Stimulated activated CD8-positive, alpha-beta memory T cell treated with anti-CD3 and anti-CD28 coated beads, Interleukin-4, amount 100 ng/mL, for 1 hour (primary cell): ENCODE results near the gene PRR33.

Experiments used
- DNase-seq, 2 donors: peaks; one replicate each; pipeline ENCODE4 v3.0.0-alpha.2; 2020; ENCODE audit warnings: low read depth in 2 of 2, low spot score in 1 of 2

The PRR33 gene

GRCh38 chr11:1916986-1917522 is 25.4 kb upstream of the PRR33 start:
- no peak for DNase-seq

DNA sequence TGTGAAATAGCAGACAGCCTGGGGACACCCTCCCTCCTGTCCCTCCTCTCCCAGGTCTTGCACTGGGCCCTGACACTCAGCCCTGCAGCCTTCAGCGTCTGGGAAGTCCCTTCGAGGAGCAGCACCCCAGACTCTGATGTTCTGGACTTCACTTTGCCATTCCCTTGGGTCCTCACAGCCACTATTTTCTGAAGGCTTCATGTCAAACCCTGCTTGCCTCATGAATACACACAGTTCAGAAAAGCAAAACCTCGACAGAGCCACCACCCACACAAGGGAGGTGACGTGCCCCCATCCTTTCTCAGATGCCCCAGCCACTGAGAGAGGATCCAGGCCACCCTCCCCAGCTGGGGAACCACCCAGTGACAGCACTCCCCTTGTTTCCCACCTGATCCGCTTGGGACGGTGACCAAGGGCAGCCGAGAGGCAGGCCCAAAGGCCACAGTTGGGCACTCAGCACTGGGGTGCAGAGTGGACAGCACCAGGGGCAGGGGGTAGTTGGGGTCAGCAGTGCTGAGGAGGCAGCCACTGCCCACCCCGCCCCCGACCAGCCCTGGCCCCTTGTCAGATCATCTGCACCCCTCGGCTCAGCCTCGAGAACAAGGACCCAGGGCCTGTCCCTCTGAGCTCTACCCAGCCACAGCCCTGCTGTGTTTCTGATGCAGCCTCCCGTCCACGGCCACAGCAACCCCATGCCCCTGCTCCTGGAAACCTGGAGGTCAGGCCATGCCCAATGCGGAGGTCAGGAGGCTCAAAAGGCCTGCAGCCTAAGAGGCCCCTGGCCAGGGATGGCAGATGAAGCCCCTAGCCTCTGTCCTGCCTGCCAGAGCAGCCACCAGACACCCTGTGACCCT is 24.7 kb upstream of the PRR33 start:
- DNase-seq = no peak

GRCh38 chr11:1915795-1916131 is 24.1 kb upstream of the PRR33 start:
- DNase-seq = no peak

DNA sequence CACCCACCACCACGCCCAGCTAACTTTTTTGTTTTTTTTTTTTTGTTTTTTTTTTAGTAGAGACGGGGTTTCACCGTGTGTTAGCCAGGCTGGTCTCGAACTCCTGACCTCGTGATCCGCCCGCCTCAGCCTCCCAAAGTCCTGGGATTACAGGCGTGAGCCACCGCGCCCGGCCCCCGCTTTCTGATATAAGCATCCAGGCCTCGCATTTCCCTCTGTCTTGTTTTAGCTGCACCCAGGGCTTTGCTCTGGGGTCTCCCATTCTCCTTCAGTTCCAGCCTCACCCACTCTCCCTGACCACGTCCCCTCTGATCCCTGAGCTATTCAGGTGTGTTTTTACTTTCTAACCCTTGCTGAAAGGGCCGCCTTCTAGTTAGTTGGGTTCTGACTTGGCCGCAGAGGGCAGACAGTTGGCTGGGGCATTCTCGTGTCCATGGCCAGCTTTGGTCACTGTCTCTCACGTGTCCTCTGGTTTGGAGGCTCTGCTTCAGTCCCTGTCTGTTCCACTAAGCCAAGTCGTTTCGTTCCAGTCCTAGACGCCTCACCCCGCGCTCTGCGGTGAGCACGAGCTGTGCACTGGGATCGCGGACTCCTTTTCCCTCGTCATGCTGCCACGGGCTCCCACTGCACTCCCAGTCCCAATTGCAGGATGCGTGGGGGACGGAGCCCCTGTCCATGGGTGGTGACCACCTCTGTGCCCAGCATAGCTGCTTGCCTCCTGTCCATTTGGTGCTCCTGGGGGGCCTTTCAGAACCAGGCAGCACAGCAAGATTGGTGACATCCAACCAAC is 21.8 kb upstream of the PRR33 start:
- DNase-seq = no peak

DNA sequence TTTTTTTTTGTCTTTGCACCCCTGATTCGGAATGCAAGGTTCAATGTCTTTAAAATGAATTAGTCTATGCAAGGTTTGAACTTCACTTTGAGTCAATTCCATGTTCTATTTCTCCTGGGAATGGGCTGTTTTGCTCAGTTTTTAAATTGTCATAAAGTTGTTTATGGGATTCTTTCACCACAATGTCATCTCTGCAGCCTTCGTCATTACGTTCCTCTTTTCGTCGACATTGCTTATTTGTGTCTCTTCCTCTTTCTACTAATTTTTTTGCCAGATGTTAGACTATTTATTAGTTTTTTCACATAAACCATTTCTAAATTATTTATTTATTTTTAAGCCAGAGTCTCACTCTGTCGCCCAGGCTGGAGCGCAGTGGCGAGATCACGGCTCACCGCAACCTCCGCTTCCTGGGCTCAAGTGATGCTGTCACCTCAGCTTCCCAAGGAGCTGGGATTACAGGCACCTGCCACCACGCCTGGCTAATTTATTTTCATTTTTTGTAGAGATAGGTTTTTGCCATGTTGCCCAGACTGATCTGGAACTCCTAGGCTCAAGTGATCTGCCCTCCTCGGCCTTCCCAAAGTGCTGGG is 20.7 kb upstream of the PRR33 start:
- DNase-seq = no peak

DNA sequence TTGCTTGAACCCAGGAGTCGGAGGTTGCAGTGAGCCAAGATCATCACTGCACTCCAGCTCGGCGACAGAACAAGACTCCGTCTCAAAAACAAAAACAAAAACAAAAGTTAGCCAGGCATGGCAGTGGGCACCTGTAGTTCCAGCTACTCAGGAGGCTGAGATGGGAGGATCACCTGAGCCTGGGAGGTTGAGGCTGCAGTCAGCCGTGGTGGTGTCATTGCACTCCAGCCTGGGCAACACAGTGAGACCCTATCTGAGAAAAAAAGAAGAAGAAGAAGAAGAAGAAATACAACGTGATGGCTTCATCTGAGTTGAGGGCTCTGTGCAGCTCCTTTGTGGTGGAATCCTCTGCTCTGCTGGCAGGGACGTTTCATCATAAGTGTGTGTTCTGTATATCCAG is 17.8 kb upstream of the PRR33 start:
- no peak for DNase-seq

GRCh38 chr11:1908618-1909017 is 16.9 kb upstream of the PRR33 start:
- DNase-seq = no peak

DNA sequence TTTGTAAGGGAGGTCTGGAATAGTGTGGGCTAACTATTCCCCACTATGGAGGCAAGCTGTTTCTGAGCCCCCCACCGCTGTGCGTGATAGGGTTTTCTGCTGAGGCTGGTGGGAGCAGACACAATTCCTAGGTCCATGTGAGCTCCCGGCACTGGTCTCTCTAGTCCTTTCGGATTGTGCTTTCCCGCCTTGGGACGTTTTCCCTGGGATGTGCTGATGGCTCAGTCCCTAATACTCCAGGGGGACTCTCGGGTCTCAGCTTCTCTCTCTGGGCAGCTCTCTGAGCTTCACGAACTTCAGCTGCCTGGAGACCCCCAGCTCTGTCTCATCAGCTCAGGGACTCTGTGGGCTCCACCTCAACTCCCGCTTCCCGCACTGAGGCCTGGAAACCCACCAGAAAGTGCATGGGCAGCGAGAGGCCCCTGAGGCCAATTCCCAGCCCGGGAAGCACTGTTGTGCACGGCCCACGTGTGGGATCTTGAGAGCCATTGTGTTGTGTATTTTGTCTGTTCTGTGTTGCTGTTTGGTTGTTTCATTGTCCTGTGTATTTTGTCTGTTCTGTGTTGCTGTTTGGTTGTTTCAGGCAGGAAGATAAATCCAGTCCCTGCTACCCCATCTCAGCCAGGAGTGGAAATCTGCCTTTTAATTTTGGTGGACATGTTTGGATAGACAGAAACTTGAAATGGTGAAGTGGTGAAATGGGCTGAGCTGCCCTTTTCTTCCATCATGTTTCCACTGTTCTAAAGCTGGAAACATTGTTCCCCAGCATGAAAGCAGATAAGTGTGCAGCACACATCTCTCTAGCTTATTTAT is 15.1 kb upstream of the PRR33 start:
- DNase-seq = no peak

DNA sequence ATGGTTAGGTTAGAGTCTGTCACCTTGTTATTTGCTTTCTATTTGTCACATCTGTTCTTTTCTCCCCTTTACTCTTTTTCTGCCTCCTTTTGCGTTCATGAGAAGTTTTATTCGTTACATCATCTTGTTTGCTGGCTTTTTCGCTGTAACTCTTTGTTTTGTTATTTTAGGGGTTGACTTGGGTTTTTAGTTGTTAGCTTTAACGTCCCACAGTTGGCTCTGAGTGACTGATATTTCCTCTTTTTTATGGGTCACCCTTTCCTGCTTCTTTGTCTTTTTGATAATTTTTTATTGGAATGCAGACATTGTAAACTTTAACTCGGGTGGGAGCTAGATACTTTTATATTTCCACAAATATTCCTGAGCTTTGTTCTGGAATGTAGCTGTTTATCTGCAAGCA is 14.5 kb upstream of the PRR33 start:
- DNase-seq = no peak

DNA sequence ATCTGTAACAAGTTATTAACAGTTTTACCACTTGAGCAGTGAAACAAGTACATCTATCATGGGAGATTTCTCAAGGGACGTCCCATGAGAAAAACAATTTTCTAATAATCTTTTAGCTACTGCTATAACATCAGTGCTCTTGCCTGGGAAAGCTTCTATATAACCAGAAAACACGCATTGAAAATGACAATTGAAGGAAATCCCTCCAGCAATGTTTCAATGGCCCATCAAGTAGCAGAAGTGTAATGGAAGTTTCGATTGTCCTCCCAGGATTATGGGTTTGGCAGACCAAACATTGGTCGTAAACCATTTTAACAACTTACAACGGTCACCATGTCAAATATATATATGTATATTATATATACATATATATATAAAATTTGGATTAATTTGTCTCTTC is 8.0 kb upstream of the PRR33 start:
- DNase-seq = no peak

- DNase-seq = no peak
Measured at GRCh38 chr11:1899090-1899489, 7.4 kb upstream of the PRR33 start.

DNA sequence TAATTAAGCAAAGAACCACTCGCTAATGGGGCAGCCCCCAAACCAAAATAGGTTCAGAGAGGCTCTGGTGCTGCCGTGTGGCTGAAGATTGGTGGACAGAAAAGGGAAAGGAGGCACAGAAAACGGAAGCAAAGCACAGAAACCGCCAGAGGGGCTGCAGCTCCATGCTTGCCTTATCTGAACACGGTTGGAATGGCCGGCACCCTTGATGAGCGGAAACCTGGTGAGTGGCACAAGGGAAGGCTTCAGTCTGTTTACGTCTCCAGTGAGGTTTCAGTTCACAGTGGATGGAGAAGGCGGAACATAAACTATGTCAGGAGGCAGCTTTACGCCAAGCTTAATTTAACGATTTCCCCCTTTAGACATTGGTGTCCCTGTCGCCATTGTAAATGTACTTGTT is 5.2 kb upstream of the PRR33 start:
- DNase-seq = no peak

DNA sequence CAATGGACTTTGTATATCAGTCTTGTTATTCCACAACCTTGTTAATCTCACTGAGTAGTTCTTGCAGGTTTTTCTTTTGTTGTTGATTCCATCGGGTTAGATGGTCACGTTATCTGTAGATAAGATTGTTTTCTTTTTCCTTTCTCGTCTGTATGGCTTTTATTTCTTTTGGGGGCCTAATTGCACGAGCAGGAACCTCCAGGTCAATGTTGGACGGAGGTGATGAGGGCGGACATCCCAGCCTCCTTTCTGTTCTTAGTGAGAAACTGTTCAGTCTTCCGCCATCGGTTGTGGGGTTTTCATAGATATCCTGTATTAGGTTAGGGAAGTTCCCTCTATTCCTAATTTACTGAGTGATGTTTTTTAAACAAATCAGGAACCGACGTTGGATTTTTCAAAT is 4.8 kb upstream of the PRR33 start:
- no peak for DNase-seq

GRCh38 chr11:1894759-1895158 is 3.1 kb upstream of the PRR33 start:
- no peak for DNase-seq

- DNase-seq = no peak
Measured at GRCh38 chr11:1893581-1894359, 2.1 kb upstream of the PRR33 start.

DNA sequence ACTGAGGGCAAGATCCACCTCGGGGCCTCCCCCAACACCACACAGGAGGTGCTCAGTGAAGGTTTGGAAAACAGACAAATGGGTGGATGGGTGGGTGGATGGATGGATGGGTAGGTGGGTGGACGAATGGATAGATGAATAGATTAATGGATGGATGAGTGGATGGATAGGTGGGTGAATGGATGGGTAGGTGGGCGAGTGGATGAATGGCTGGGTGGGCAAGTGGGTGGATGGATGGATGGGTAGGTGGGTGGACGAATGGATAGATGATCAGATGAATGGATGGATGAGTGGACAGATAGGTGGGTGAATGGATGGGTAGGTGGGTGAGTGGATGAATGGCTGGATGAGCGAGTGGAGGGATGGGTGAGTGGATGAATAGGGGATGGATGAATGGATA is 863 bp upstream of the PRR33 start:
- DNase-seq = no peak

- DNase-seq = no peak
Measured at GRCh38 chr11:1892116-1892515, 421 bp upstream of the PRR33 start.

DNA sequence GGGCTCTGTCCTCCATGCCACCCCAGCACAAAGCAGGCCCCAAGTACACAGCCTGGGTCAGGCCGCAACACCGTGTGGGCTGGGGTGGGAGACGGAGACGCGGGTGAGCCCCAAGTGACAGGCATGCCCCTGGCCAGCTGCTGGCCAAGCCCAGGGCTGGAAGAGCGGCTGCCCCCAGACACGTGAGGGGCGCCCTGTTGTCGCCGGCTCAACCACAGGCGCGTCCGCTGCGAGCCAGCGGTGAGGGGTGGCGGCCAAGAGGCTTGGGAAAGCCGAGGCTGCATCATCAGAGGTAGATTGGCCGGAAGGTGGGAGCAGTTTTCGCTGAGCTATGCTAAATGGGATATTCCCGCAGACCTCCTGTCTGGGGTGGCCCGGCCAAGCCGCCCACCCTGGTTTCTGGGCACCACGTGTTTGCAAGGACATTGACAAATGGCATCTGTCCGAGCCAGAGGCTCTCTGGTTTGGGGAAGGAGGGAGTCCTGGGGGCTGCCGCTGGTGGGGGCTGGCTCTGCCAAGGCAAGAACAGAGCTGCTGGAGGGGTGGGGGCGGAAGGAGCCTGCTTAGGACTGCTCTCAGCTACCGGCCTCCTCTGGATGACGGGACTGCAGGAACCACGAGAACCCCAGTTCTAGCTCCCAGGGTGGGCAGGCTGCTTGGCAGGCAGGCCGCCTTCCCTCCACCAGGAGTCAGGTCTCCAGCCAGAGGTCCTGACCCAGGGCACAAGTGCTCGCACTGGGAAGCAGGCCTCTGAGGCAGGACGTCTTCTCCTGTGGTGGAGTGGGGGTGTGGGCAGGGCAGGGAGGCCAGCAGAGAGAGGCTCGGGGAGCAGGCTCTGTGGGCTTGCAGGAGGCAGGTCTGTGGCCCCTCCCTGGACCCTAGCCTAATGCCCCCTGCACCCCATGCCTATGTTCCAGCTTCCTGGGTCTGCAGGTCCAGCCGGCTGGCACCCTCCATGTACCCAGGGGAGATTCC is 552 bp downstream of the PRR33 start:
- no peak for DNase-seq
